Liver (tissue), 3 donors: ENCODE data around the gene CDC42BPA.

ENCODE experiments used
- CTCF ChIP-seq: fragments of 150-350 bp; IDR thresholded peaks from 2 replicates; pipeline ENCODE4 v1.5.1; 2017; ENCODE audit warnings: improper control_type of control experiment, low read depth, low read length; ENCODE audit not compliant: missing input control
- RAD21 ChIP-seq, 2 donors: IDR thresholded peaks; 2 replicates each; pipeline ENCODE4 v1.6.1; 2016; ENCODE audit warnings: antibody characterized with exemption in 2 of 2, mild to moderate bottlenecking in 2 of 2
- REST ChIP-seq: IDR thresholded peaks from 2 replicates; pipeline ENCODE4 v1.6.1; 2016; ENCODE audit warnings: antibody characterized with exemption, mild to moderate bottlenecking
- donor health status: healthy.
- donor health status: healthy.

GRCh38 chr1:226962421-226963391 is 355.6 kb downstream of the CDC42BPA start:
- no peak for TF ChIP-seq CTCF
- no peak for TF ChIP-seq RAD21 (IDR thresholded peaks at IDR 0.05)
- no peak for TF ChIP-seq REST
